ENCODE measurements around the gene FLYWCH2.

DNA sequence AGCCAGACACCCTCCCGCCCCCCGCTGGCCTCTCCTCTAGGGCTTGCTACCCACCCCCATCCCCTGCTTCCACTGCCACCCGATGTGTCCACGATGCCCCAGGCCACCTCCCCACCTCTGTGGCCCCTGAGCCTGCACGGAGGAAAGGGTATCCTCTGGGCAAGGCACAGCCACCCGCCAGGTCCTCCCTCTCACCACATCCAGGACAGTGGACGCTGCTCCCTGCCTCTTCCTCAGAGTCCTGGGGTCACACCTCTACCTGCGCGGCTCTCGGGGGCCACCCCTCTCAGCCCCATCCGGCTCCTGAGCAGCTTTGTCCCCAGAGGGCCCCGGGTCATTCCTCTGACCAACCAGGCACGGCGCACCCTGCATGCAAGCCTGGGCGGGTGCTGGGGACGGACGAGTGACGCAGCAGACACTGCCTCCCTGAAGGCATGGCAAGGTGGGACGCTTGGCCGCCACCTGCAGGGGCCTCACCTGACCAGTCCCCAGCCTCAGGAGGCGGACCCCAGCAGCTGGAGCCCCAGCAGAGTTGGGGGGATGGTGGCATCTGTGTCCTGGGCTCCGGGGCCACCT lies 53.5 kb downstream of the FLYWCH2 start:
- TF ChIP-seq, protein P1, sequence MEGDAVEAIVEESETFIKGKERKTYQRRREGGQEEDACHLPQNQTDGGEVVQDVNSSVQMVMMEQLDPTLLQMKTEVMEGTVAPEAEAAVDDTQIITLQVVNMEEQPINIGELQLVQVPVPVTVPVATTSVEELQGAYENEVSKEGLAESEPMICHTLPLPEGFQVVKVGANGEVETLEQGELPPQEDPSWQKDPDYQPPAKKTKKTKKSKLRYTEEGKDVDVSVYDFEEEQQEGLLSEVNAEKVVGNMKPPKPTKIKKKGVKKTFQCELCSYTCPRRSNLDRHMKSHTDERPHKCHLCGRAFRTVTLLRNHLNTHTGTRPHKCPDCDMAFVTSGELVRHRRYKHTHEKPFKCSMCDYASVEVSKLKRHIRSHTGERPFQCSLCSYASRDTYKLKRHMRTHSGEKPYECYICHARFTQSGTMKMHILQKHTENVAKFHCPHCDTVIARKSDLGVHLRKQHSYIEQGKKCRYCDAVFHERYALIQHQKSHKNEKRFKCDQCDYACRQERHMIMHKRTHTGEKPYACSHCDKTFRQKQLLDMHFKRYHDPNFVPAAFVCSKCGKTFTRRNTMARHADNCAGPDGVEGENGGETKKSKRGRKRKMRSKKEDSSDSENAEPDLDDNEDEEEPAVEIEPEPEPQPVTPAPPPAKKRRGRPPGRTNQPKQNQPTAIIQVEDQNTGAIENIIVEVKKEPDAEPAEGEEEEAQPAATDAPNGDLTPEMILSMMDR (IDR thresholded peaks at IDR 0.05 in 4 of 5, conservative IDR thresholded peaks at IDR 0.05 in 1 of 5): no peak
- no peak for TF ChIP-seq POLR2A (IDR thresholded peaks at IDR 0.05)
